HEK293 (cell line): Measurements from ENCODE around the gene RNF123.
"Not testable (repeated sequence)": the region's sequence is repeated elsewhere in the genome, so short reads cannot be mapped to it uniquely, and the experiment has no call there.

Experiments used
- CTCF ChIP-seq: fragments of 450-650 bp; formaldehyde crosslinking; IDR thresholded peaks from 2 replicates; pipeline ENCODE4 v1.5.1; 2016; ENCODE audit warnings: missing biosample characterization, missing genetic modification characterization
- HIC1 ChIP-seq: fragments of 450-650 bp; formaldehyde crosslinking; IDR thresholded peaks from 2 replicates; pipeline ENCODE4 v1.5.1; 2016; ENCODE audit warnings: missing biosample characterization, missing genetic modification characterization
- PATZ1 ChIP-seq: fragments of 450-650 bp; formaldehyde crosslinking; IDR thresholded peaks from 2 replicates; pipeline ENCODE4 v1.5.1; 2016; ENCODE audit warnings: missing biosample characterization, missing genetic modification characterization
- PRDM4 ChIP-seq: fragments of 450-650 bp; formaldehyde crosslinking; IDR thresholded peaks from 2 replicates; pipeline ENCODE4 v1.5.1; 2017; ENCODE audit warnings: missing biosample characterization, missing genetic modification characterization
- TCF7L2 ChIP-seq: IDR thresholded peaks from 2 replicates; pipeline ENCODE4 v1.6.1; 2011; ENCODE audit warnings: low read depth, mild to moderate bottlenecking, inconsistent platforms, low read length, moderate library complexity, borderline replicate concordance
- ZNF175 ChIP-seq: fragments of 450-650 bp; formaldehyde crosslinking; IDR thresholded peaks from 2 replicates; pipeline ENCODE4 v1.5.1; 2016; ENCODE audit warnings: missing biosample characterization, missing genetic modification characterization
- ZNF366 ChIP-seq: fragments of 450-650 bp; formaldehyde crosslinking; conservative IDR thresholded peaks from 2 replicates; pipeline ENCODE4 v1.5.1; 2016; ENCODE audit warnings: missing biosample characterization, missing genetic modification characterization
- ZNF426 ChIP-seq: fragments of 450-650 bp; formaldehyde crosslinking; IDR thresholded peaks from 2 replicates; pipeline ENCODE4 v1.5.1; 2017; ENCODE audit warnings: missing biosample characterization, missing genetic modification characterization, mild to moderate bottlenecking, inconsistent platforms, moderate library complexity
- ZNF654 ChIP-seq: fragments of 450-650 bp; formaldehyde crosslinking; IDR thresholded peaks from 2 replicates; pipeline ENCODE4 v1.5.1; 2016; ENCODE audit warnings: low read depth, missing biosample characterization, missing genetic modification characterization
- ZNF670 ChIP-seq: fragments of 450-650 bp; formaldehyde crosslinking; IDR thresholded peaks from 2 replicates; pipeline ENCODE4 v1.5.1; 2016; ENCODE audit warnings: missing biosample characterization, missing genetic modification characterization, low read depth
- ZNF677 ChIP-seq: fragments of 450-650 bp; IDR thresholded peaks from 2 replicates; pipeline ENCODE4 v1.5.0; 2018; ENCODE audit warnings: missing biosample characterization, mild to moderate bottlenecking, missing genetic modification characterization, moderate library complexity
- ZNF768 ChIP-seq: fragments of 450-650 bp; formaldehyde crosslinking; IDR thresholded peaks from 2 replicates; pipeline ENCODE4 v1.5.1; 2018; ENCODE audit warnings: missing biosample characterization, mild to moderate bottlenecking, missing genetic modification characterization

- not testable (repeated sequence) for TF ChIP-seq ZNF426 (tag by site-specific recombination); TCF7L2; ZNF670 (tag by site-specific recombination); ZNF768 (tag by site-specific recombination); PRDM4 (tag by site-specific recombination); ZNF175 (tag by site-specific recombination); CTCF (tag by site-specific recombination); ZNF654 (tag by site-specific recombination); ZNF366 (tag by site-specific recombination); HIC1 (tag by site-specific recombination); PATZ1 (tag by site-specific recombination); ZNF677
Measured at GRCh38 chr3:49690856-49691255, 1.5 kb downstream of the RNF123 start.
